ENCODE measurements around the gene PRKN. TPM values are rescaled to one million over a fixed set of nuclear protein-coding genes. Genes with fewer than 3 reads are reported as not detected.

The PRKN gene
- total RNA-seq, 1 experiment from 2014 or later = 0.46 TPM

GRCh38 chr6:161359618-161359945, 1368.0 kb downstream of the PRKN start:
- DNase-seq (ENCODE audit: low read depth, low spot score) = no peak
- H3K4me1 ChIP-seq (ENCODE audit: control insufficient read depth, insufficient read depth, low read length) = no peaks in the 10 kb centered on the region
- ATAC-seq = peak; percentile 45; the same call in 1 of the 2 replicates
- POLR2A ChIA-PET = no interaction called here
- H3K4me3 ChIP-seq (ENCODE audit: low read depth in 2 of 2, low read length in 2 of 2) = no peak overlapping the region
- H3K27ac ChIP-seq (ENCODE audit: low read length) = no peak overlapping the region
- H3K27me3 ChIP-seq (ENCODE audit: control insufficient read depth, insufficient read depth, low read length) = no peaks in the 10 kb centered on the region
- in situ Hi-C loops (cut with HindIII; ENCODE audit: low pct_unique_long_range_greater_than_20kb, low sequenced_read_pairs) = no loop called here
- H3K9me3 ChIP-seq (ENCODE audit: control insufficient read depth, insufficient read depth, low read depth, low read length) = peaks cover 4% of the 10 kb centered on the region; the same call in 1 of the 2 replicates
- TF ChIP-seq, protein P1, sequence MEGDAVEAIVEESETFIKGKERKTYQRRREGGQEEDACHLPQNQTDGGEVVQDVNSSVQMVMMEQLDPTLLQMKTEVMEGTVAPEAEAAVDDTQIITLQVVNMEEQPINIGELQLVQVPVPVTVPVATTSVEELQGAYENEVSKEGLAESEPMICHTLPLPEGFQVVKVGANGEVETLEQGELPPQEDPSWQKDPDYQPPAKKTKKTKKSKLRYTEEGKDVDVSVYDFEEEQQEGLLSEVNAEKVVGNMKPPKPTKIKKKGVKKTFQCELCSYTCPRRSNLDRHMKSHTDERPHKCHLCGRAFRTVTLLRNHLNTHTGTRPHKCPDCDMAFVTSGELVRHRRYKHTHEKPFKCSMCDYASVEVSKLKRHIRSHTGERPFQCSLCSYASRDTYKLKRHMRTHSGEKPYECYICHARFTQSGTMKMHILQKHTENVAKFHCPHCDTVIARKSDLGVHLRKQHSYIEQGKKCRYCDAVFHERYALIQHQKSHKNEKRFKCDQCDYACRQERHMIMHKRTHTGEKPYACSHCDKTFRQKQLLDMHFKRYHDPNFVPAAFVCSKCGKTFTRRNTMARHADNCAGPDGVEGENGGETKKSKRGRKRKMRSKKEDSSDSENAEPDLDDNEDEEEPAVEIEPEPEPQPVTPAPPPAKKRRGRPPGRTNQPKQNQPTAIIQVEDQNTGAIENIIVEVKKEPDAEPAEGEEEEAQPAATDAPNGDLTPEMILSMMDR (IDR thresholded peaks at IDR 0.05) = no peak
- TF ChIP-seq REST (IDR thresholded peaks at IDR 0.05; ENCODE audit: insufficient read depth in 1 of 2, low read depth in 2 of 2, low read length in 1 of 2) (no peak), SIN3A (IDR thresholded peaks at IDR 0.05; ENCODE audit: borderline replicate concordance, insufficient read depth, low read depth, low read length) (no peak), TCF7L2 (IDR thresholded peaks at IDR 0.05; ENCODE audit: low read depth, low read length) (no peak), POLR2AphosphoS5 (IDR thresholded peaks at IDR 0.05; ENCODE audit: low read depth, low read length) (no peak)
- BruUV-seq (replicated peaks) = no TSS peak
- intact Hi-C loops (cut with micrococcal nuclease; ENCODE audit: unreplicated experiment) = no loop called here
- no peaks in the 10 kb centered on the region for H3K36me3 ChIP-seq (ENCODE audit: control insufficient read depth, insufficient read depth, low read length)
- CTCF ChIA-PET = no interaction called here

- TF ChIP-seq, protein P1 (IDR thresholded peaks at IDR 0.05) = no peak
- TF ChIP-seq POLR2AphosphoS5 (IDR thresholded peaks at IDR 0.05; ENCODE audit: low read depth, low read length) (no peak), SIN3A (IDR thresholded peaks at IDR 0.05; ENCODE audit: borderline replicate concordance, insufficient read depth, low read depth, low read length) (no peak), REST (IDR thresholded peaks at IDR 0.05; ENCODE audit: insufficient read depth in 1 of 2, low read depth in 2 of 2, low read length in 1 of 2) (no peak), TCF7L2 (IDR thresholded peaks at IDR 0.05; ENCODE audit: low read depth, low read length) (no peak)
- no peak overlapping the region for H3K4me3 ChIP-seq (ENCODE audit: low read depth in 2 of 2, low read length in 2 of 2)
- in situ Hi-C loops (cut with HindIII; ENCODE audit: low pct_unique_long_range_greater_than_20kb, low sequenced_read_pairs) = no loop called here
- H3K4me1 ChIP-seq (ENCODE audit: control insufficient read depth, insufficient read depth, low read length) = no peaks in the 10 kb centered on the region
- ATAC-seq = no peak
- no TSS peak for BruUV-seq (replicated peaks)
- H3K36me3 ChIP-seq (ENCODE audit: control insufficient read depth, insufficient read depth, low read length) = no peaks in the 10 kb centered on the region
- ChIA-PET POLR2A (no interaction called here), CTCF (interaction anchor here (0.8 to 2.3 kb wide), 2 partner anchors 15 to 18 kb away, joined by 4 to 7 read pairs; no protein-coding TSS in a partner anchor)
- H3K27ac ChIP-seq (ENCODE audit: low read length) = no peak overlapping the region
- intact Hi-C loops (cut with micrococcal nuclease; ENCODE audit: unreplicated experiment) = no loop called here
- H3K27me3 ChIP-seq (ENCODE audit: control insufficient read depth, insufficient read depth, low read length) = no peaks in the 10 kb centered on the region
- H3K9me3 ChIP-seq (ENCODE audit: control insufficient read depth, insufficient read depth, low read depth, low read length) = no peaks in the 10 kb centered on the region
- DNase-seq (ENCODE audit: low read depth, low spot score) = no peak
Observed at GRCh38 chr6:161356167-161356854, 1371.3 kb downstream of the PRKN start.
